GM18951 (cell line): ENCODE results near the gene PLA2G6.
"Not testable (repeated sequence)": the region's sequence is repeated elsewhere in the genome, so short reads cannot be mapped to it uniquely, and the experiment has no call there.

Experiments used
- POLR2A ChIP-seq: IDR thresholded peaks from 4 replicates; pipeline ENCODE4 v1.6.1; 2011; ENCODE audit warnings: mild to moderate bottlenecking; ENCODE audit not compliant: insufficient read length, insufficient read depth; ENCODE audit errors: extremely low read depth
- in situ Hi-C: fragments of 300-500 bp; cut with MboI; formaldehyde crosslinking; loops from one replicate; pipeline ENCODE4 v1.12.0; 2022; ENCODE audit warnings: low sequenced_read_pairs, mixed read lengths, inconsistent platforms; ENCODE audit not compliant: unreplicated experiment

PLA2G6 gene

DNA sequence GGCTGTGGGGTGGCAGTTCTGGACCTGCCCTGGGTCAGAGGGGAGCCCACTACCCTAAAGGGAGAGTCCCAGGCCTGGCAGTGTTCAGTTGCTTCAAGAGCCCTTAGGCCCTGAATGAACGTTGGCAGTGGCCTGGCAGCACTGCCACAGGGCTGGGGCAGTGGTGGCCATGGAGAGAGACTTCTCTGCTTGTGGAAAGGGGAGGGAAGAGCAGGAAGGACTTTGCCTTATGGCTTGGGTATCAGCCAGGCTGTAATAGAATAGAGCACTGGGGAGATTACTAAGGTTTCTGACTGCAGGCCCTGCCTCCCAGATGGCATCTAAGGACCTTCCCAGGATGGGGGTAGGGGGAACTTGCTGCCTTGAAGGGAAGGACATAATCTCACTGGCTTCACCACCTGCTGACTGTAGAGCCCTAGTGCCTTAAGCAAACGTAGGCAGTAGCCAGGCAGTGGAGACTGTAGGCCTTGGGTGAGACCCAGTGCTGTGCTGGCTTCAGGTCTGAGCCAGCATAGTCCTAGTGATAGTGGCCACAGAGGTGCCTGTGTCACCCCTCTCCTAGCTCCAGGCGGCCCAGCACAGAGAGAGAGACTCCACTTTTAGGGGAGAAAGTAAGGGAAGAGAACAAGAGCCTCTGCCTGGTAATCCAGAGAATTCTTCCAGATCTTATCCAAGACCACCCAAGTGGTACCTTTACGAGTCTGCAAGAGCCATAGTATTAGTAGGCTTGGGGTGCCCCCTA lies 27.6 kb downstream of the PLA2G6 start:
- in situ Hi-C loops, result no loop called here
- TF ChIP-seq POLR2A, result no peak

DNA sequence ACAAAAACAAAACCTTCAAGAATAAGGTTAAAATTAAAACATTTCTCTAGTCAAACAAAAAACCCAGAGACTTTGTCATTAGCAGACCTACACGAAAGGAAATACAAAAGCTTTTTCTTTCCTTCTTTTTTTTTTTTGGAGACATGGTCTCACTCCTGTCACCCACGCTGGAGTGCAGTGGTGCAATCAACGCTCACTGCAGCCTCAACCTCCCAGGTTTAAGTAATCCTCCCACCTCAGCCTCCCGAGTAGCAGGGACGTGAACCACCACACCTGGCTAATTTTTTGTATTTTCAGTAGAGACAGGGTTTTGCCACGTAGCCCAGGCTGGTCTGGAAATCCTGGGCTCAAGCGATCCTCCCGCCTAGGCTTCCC lies 30.5 kb downstream of the PLA2G6 start:
- TF ChIP-seq POLR2A, result no peak
- in situ Hi-C loops, result no loop called here

DNA sequence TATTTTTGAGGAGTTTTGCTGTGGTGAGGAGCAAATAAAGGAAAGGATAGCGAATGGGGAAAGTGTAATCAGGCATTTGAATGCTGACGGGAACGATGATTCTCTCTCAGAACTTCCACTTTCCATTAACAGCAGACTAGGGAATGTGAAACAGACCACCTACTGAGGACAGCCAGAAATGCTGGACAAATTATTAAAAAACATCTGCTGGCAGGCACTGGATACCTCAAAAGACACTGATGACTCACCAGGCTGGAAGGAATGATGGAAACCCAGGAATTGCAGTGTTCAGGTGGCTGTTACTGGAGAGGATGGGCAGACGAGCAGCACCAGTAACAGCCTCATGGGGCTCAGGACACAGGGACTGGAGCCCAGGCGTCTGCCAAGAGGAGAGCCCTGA lies 33.4 kb downstream of the PLA2G6 start:
- TF ChIP-seq POLR2A, result no peak
- in situ Hi-C loops, result no loop called here

DNA sequence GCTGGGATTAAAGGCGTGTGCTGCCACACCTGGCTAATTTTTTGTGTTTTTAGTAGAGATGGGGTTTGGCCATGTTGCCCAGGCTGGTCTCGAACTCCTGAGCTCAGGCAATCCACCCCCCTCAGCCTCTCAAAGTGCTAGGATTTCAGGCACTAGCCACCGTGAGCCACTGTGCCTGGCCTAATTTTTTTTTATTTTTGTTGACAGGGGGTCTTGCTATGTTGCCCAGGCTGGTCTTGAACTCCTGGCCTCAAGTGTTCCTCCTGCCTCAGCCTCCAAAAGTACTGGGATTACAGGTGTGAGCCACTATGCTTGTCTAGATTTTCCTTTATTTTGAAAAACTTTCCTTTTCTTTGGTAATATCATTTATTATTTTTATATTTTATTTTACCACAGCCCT lies 35.5 kb downstream of the PLA2G6 start:
- in situ Hi-C loops, result not testable (repeated sequence)

DNA sequence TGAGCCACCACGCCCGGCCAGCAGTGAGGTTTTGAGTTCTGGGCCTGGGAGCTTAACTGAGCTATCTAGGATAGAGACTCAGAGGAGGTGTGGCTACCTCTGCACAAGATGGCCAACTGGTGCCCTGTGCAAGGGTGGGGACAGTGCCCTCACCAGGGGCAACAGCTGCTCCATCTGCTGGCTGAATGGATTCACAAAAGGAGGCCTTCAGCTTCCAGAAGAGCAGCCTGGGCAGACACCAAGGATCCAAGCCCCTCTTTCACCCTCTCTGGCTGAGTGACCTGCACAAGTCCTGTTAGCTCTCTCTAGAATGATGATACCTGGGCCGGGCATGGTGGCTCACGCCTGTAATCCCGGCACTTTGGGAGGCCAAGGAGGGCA lies 37.6 kb downstream of the PLA2G6 start:
- in situ Hi-C loops, result no loop called here
- TF ChIP-seq POLR2A, result no peak

DNA sequence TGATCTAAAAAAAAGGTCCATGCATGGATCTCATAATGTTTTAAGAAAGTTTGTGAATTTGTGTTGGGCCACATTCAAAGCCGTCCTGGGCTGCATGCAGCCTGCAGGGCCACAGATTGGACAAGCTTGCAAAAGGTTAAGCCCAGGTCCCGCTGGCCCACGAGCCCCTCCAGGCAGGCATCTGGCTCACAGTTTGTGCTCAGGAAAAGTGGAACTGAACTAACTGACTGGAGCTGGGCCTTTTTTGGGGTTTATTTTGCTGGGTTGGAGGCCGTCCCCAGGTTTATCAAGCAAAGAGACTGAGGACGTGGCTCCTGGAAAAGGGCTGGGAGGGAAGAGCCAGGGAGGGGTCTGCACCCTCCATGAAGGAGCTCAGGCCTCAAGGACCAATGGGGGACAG lies 39.0 kb downstream of the PLA2G6 start:
- in situ Hi-C loops, result no loop called here
- no peak for TF ChIP-seq POLR2A

DNA sequence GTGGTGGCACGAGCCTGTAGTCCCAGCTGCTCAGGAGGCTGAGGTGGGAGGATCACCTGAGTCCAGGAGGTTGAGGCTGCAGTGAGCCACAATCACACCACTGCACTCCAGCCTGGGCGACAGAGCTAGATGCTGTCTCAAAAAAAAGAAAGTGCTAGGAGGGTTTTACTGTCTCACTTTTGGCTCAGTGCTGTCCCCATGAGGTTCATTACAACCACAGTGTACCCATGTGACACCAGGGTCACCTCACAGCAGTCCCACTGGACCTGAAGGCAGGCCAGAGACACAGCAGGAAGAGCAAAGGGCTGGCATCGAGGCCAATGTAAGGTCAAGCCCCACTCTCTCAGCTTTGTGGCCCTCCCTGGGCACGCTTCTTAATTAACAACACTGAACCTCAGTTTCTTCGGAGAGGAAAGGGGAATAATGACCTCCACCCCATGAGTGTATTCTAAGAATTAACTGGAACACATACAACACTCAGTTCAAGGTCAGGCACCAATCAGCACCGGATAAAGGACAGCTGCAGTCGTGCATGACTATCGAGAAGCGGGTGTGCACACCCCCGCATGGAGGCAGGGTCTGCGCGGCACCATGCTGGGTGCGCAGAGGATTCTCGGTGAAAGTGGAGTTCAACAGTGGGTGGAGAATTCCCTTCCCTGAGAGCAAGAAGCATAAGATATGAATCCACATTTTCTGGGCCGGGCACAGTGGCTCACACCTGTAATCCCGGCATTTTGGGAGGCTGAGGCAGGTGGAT lies 40.2 kb downstream of the PLA2G6 start:
- TF ChIP-seq POLR2A, result no peak
- in situ Hi-C loops, result no loop called here

DNA sequence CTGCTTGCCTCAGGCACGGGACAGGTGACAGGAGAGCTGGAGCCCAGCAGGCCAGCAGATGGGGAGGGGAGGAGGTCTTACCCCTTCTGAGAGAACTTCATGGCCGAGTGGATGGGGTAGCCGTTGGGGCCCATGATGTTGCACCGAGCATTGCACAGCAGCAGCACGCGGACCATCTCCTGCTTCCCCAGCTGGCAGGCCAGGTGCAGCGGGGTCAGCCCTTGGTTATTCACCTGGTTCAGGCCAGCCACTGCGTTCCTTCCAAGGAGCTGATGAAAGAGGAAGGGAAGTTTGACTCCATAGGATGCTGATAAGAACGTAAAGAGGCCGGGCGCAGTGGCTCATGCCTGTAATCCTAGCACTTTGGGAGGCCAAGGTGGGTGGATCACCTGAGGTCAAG lies 41.7 kb downstream of the PLA2G6 start:
- in situ Hi-C loops, result no loop called here
- TF ChIP-seq POLR2A, result no peak

DNA sequence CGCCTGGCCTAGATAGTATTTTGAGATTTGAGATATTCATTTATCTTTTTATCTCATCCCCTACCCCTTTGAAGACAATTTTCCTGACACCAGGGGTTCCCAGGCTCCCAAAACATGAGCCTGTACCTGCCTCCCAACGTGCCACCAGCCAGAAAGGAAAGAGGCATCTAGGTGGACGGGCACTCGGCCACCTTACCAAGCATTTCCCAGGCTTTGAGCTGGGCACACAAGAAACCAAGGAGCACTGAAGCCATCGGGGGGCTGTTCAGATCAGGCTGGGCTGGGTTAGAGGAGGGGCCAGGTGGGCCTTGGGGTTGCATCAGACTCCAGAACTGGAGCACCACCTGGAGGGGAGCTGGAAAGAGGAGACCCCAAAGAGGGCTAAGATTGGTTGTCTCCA lies 42.7 kb downstream of the PLA2G6 start:
- no peak for TF ChIP-seq POLR2A
- in situ Hi-C loops, result no loop called here

DNA sequence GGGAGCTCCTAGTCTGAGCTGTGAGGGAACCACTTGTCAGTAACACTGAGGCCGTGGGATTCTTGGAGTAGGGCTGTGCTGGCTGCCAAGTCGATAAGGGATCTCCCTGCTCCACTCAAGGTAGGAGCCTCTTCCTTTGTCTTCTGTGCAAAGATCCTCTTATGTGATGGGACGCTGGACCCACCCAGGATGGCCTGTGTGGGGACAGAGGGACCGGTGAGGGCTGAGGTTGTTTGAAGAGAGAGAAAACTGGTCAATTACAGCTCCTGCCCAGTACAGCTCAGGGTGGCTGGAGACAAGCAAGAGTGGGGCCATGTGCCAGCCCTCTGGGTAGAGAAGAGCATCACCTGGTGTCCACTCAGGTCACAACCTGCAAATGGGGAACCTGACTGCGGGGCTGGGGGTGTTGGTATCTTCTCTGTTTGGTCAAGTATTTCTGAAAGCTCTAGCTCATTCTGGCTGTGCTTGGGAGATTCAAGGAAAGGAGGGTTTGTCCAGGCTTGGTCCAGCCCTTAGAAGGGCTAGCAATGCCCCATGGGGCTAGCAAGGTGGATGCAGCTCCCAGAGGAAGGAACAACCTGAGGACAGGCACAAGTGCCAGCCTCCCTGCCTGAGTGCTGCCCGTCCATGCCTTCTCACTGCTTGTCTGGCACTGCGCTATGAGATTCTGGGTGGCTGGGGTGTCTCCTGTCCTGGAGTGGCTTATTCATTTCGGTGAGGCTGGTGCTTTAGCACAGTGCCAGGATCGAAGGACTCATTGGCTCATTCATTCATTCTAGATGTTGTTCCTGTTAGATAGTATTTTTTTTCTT lies 43.5 kb downstream of the PLA2G6 start:
- no peak for TF ChIP-seq POLR2A
- in situ Hi-C loops, result no loop called here

DNA sequence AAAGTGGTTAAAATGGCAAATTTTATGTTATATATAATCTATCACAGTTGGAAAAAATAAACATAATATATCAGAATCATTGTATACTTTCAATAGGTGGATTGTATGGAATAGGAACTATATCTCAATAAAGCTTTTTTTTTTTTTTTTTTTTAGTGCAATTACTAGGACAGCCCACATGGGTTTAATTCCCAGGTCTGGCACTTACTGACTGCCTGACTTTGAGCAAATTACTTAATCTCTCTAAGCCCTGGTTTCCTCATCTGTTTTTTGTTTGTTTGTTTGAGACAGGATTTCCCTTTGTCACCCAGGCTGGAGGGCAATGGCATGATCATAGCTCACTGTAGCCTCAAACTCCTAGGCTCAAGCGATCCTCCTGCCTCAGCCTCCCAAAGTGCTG lies 45.0 kb downstream of the PLA2G6 start:
- no peak for TF ChIP-seq POLR2A
- in situ Hi-C loops, result no loop called here

DNA sequence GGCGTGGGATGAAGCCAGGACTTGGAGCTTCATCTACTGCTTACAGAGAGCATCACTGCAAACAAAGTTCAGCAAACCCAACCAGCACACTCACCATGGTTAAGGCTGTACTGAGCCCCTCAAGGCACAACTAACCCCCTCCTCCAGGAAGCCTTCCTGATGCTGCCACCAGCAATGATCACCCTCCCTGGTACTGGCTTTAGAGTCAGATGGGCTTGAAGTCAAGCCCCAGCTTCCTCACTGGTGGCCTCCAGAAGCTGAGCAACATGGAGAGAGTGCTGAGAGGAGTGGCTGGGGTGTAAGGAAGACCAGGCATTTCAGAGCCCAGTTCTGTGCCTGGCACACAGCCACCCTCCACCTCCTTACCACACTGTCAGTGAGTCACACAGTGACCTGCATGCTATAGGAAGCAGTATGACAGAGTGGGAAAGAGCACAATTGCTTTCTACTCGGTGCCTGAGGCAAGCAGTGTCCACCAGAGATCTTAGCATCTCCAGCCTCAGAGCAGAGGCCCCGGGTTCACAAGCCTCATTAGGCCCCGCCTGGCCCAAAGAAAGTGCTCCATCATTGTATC lies 46.4 kb downstream of the PLA2G6 start:
- in situ Hi-C loops, result no loop called here
- no peak for TF ChIP-seq POLR2A

DNA sequence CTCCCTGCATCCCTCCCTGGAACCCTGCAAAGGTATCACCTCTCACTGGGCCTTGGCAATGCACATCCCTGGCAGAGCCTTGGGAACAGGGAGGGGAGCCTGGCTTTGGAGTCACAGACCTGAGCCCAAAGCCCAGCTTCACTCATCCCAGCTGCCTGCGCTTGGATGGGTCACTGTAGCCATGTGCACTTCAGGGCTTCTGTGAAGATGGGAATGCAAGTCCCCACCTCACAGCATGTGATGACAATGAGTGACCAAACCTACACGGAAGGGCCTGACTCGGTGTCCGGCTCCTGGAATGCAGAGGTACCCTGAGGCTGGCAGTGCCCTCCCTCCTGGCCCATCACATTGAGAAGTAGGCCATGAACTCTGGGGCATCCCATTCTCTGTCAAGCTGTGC lies 48.3 kb downstream of the PLA2G6 start:
- no peak for TF ChIP-seq POLR2A
- in situ Hi-C loops, result no loop called here
